Activated CD4-positive, CD25-positive, alpha-beta regulatory T cell treated with anti-CD3 and anti-CD28 coated beads, Interleukin-2, amount 50 U/mL, for 24 hours (primary cell): ENCODE results near the gene CRTAC1.

Source experiments
- ATAC-seq, 2 donors: fragments of 150-1000 bp; cut with Tn5 transposase; one replicate each; pipeline ENCODE4 v1.10.0; 2021; ENCODE audit warnings: mild to moderate bottlenecking in 1 of 2, moderate library complexity in 1 of 2

Gene CRTAC1

GRCh38 chr10:97836446-97836845, 194.0 kb downstream of the CRTAC1 start:
- no peak for ATAC-seq

- no peak for ATAC-seq
Measured at GRCh38 chr10:97831259-97831658, 199.2 kb downstream of the CRTAC1 start.

- no peak for ATAC-seq
Measured at GRCh38 chr10:97830064-97830463, 200.4 kb downstream of the CRTAC1 start.

- ATAC-seq, result no peak
Measured at GRCh38 chr10:97828721-97829120, 201.7 kb downstream of the CRTAC1 start.

GRCh38 chr10:97827702-97828291, 202.6 kb downstream of the CRTAC1 start:
- no peak for ATAC-seq

- ATAC-seq, result no peak
Measured at GRCh38 chr10:97826892-97827291, 203.5 kb downstream of the CRTAC1 start.

GRCh38 chr10:97825020-97825760, 205.2 kb downstream of the CRTAC1 start:
- ATAC-seq, result no peak

- ATAC-seq, result no peak
Measured at GRCh38 chr10:97823734-97824133, 206.7 kb downstream of the CRTAC1 start.

GRCh38 chr10:97822261-97822687, 208.1 kb downstream of the CRTAC1 start:
- no peak for ATAC-seq

GRCh38 chr10:97821308-97822038, 208.9 kb downstream of the CRTAC1 start:
- no peak for ATAC-seq

GRCh38 chr10:97820096-97820704, 210.2 kb downstream of the CRTAC1 start:
- ATAC-seq, result no peak

- ATAC-seq, result no peak
Measured at GRCh38 chr10:97818572-97818971, 211.8 kb downstream of the CRTAC1 start.

- ATAC-seq, result no peak
Measured at GRCh38 chr10:97816609-97817008, 213.8 kb downstream of the CRTAC1 start.
